SHP77 (cell line): ENCODE results near the gene FBXO34.
"Not testable (repeated sequence)": the region's sequence is repeated elsewhere in the genome, so short reads cannot be mapped to it uniquely, and the experiment has no call there.

Experiments used
- DNase-seq, 2 experiments: peaks; one replicate each; lab custom pipeline; 2025; lab: John Stamatoyannopoulos, UW

FBXO34 gene

DNA sequence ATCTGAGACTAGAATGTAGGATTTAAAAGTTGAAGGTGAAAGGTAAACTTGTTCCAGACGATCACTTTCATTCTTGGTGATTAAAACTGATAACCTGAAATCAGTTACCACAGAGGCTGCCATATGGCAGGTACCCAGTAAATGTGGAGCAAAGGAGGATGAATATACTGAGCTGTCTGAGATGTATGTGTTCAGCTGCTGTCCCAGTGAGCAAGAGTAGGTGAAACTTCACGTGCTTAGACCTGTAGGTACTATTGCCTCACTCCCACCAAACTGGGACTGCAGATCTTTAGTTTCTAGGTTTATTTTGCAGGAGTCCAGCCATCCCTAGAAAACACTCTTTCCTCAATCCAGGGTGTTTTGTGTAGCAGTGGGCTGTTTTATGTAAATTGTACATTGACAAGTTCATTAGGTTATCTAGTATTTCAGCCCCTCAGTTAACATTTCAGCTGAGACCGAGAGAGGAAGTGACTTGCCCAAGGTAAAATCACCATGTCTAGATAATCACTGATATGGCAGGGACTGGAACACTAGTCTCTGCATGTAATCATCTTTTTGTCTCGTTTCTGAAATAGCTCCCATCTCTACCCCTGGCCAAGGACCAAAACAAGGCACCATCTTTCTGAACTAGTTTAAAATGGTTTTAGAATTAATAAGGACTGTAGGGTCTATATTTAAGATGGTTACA, 77.7 kb downstream of the FBXO34 start:
- DNase-seq = no peak

DNA sequence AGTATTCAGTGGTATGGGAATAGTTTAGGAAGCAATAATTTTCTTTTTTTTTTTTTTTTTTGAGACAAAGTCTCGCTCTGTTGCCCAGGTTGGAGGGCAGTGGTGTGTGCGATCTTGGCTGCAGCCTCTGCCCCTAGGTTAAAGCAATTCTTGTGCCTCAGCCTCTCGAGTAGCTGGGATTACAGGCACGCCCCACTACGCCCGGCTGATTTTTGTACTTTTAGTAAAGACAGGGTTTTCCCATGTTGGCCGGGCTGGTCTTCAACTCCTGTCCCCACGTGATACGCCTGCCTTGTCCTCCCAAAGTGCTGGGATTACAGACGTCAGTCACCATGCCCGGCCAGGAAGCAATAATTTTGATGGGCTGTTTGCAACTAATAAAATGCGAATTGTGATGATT, 78.3 kb downstream of the FBXO34 start:
- no peak for DNase-seq

DNA sequence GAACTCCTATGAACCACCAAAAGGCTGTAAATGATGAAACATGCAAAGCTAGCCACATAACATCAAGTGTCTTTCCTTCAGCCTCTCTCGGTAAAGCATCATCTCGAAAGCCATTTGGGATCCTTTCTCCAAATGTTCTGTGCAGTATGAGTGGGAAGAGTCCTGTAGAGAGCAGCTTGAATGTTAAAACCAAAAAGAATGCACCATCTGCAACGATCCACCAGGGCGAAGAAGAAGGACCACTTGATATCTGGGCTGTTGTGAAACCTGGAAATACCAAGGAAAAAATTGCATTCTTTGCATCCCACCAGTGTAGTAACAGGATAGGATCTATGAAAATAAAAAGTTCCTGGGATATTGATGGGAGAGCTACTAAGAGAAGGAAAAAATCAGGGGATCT, 79.2 kb downstream of the FBXO34 start:
- DNase-seq = no peak

DNA sequence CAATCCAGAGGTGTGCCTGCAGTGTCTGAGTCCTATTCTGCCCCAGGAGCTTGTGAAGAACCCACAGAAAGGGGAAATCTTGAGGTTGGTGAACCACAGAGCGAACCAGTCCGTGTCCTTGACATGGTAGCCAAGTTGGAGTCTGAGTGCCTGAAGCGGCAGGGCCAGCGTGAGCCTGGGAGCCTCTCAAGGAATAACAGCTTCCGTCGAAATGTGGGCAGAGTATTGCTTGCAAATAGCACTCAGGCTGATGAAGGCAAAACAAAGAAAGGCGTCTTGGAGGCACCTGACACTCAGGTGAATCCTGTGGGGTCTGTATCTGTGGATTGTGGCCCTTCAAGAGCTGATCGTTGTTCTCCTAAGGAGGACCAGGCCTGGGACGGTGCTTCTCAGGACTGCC, 79.9 kb downstream of the FBXO34 start:
- DNase-seq = no peak

DNA sequence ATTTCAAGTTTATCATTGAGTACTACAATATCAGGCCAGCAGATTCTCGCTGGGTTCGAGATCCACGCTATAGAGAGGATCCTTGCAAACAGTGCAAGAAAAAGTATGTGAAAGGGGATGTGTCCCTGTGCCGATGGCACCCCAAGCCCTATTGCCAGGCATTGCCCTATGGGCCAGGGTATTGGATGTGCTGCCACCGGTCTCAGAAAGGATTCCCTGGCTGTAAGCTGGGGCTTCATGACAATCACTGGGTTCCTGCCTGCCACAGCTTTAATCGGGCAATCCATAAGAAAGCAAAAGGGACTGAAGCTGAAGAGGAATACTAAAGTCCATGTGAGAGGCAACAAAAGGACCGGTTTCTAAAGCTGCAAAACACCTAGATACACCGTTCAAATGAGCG, 81.0 kb downstream of the FBXO34 start:
- DNase-seq = no peak

DNA sequence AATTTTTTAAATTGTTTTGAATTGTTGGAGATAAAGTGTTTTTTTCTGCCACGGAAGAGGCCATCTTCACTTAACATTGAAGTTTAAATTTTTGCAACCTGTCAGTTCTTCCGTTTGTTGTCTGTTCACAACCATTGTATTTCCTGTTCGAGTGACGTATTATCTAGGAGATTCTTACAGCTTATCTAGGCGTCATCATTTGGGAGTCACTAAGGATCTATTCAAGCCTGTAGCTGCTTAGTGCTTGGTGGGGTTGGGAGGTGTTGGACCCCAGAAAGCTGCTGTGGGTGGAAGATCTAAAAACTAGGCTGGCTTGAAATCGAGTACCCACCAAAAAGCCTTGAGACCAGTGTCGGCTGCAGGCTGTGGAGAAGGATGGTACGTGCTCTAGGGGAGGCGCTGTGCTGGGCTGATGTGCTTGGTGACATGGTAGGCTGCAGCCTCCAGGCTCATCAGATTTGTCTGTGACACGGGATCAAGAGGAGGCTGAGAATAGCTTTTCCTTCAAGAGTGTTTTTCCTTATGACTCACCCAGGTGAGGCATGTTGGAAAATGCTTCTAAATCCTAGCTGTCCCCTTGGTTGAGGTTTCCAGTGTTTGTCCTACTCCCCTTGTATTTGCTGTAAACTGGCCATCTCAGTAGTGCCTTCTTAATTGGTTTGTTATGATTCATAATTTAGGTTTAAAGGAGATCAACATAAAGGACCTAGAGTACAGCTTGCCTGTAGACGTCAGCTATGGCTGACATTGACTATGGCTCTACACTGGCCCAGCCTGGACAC, 82.7 kb downstream of the FBXO34 start:
- DNase-seq = no peak

DNA sequence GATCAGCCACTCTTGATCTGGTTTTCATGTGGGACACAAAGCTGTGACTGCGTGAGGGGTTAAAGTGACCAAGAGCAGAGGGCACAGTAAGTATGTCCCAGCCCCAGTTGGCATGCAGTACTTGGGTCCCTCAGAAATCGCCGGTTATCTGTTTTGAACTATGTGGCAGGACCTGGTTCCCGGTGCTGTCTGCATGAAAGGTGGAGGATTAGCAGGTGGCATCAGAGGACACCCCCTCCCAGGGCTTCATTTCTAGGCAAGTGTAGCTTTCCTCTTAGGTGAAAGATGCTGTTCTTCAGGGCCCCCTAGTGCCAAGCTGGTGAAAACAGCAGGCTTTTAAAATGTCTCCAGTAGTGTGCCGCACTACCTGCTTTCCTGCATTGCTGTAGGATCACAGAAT, 83.3 kb downstream of the FBXO34 start:
- peak; percentile 76 to 88 for DNase-seq

DNA sequence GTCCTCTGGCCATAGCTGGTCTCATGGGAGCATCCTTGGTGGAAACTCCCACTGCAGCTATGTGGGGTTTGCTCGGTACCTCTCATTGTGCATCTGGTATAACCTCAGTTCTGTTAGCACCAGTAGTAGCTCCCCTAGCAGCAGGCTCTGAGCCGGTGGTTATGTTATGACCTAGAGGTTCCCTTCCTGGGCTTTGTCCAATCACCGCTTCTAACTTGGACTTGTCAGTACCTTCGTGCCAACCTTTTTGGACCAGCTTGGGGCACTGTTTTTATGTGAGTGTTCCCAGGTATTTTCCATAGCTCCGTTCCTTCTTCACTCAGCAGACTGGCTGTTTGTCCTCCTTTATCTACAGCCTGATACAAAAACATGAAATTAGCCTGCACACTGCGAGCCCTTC, 84.7 kb downstream of the FBXO34 start:
- DNase-seq = no peak

DNA sequence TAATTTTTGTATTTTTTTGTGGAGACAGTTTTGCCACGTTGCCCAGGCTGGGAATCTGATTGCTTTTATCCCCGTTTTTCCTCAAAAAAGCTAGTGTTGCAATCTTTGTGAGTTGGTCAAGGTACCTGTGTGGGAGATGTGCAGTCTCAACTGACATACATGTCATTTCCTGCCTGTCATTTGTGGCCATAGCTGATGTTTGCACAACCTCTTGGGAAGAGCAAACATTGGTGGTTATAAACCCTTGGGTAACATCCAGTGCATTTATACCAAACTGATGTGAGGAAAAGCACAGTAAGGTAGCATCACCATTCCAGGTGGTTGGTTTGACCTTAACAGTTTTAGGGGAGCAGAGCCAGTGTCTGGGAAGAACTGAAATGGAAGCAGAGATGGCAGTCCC, 85.7 kb downstream of the FBXO34 start:
- peak; percentile 73 to 77 for DNase-seq

DNA sequence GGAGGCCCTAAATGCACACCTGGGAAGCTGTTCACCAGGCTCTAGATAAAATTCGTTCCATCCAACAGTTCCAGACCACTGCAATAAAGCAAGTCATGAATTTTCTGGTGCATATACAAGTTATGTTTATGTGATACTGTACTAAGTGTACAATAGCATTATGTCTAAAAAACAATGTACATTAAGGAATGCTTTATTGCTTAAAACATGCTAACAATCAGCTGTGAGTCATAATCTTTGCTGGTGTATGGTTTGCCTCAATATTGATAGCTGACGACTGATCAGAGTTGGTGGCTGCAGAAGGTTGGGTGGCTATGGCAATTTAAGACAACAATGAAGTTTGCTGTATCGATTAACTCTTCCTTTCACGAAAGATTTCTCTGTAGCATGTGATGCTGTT, 88.1 kb downstream of the FBXO34 start:
- DNase-seq = no peak

DNA sequence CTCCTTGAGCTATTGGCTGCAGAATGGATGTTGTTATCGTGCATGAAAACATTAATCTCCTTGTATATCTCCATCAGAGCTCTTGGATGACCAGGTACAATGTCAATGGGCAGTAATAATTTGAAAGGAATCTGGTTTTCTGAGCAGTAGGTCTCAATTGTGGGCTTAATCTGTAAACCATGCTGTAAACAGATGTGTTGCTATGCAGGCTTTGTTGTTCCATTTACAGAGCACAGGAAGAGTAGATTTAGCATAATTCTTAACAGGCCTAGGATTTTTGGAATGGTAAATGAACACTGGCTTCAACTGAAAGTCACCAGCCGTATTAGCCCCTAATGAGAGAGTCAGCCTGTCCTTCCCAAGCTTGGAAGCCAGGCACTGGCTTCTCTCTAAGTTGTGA, 90.0 kb downstream of the FBXO34 start:
- no peak for DNase-seq

DNA sequence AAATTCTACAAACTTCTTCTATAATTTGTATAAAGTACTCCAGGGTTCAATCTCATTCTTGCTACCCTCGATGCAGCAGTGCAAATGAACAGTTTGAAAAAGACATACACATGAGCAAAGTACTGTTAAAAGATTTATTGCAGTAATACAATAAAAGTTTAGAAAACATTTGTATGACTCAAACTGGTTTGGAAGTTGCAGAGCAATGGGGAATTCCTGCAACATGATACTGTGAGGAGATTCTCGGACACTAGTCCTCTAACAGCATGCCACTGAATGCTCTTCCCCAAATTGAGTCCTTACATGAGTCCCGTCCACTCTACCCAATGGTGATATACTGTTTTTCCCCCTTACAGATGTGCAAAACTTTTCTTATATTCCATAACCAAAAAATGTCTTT, 95.0 kb downstream of the FBXO34 start:
- DNase-seq = no peak

DNA sequence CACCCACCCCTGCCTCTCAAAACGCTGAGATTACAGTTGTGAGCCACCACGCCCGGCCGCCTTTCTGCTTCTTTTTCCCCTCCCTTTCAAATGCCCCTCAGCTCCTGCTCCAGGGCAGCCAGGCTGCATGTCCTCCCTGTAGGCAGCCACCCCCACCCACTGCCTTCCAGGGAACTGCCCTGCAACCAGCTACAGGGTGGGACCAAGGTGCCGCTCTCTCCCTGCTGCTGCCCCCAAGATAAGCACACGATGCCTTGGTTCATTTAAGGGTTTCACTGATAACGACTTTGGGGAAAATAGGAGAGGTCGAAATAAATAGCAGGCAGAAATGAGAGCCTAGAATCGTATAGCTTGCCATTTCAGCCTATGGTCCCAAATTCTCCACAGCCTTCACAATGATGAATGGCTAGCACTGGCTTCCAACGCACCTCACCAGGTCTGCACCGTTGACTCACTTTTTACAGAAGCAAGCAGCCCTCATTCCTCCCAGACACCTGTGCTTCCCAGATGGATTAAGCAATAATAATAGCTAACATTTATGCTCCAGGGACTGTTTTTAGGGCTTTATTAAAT, 99.7 kb downstream of the FBXO34 start:
- no peak for DNase-seq

DNA sequence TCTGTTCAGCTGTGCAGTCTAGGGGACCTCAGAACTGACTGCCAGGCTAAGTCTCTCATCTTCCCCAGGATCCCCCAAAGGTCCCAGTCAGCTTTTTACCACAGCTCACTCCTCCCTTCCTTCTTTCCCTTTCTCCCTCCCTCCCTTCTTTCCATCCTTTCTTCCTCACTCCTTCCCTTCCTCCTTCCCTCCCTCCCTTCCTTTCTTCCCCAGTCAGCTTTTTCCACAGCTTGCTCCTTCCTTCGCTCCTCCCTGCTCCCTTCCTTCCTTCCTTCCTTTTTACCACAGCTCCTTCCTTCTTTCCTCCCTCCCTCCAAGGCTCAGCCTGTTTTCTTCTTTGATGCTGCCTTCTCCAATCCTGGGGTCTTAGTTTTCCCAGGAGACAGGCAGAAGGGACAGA, 101.2 kb downstream of the FBXO34 start:
- DNase-seq = no peak

DNA sequence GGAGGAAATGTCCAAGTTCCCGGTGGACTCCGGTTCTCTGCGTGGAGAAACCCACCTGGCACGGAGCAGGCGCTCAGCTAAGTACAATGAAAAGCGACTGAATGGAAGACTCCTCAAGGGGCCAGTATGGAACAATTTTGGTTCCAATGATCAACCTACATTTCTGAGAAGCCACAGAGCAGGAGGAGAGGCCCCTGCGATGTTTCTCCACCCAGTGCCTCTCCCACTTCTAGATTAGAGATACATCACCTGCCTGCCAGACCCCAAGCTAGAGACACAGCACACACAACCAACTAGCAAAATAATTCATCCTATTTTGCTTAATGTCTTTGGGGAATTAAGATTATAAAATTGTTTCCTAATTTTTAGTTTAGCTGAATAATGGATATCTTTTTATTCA, 101.6 kb downstream of the FBXO34 start:
- no peak for DNase-seq

DNA sequence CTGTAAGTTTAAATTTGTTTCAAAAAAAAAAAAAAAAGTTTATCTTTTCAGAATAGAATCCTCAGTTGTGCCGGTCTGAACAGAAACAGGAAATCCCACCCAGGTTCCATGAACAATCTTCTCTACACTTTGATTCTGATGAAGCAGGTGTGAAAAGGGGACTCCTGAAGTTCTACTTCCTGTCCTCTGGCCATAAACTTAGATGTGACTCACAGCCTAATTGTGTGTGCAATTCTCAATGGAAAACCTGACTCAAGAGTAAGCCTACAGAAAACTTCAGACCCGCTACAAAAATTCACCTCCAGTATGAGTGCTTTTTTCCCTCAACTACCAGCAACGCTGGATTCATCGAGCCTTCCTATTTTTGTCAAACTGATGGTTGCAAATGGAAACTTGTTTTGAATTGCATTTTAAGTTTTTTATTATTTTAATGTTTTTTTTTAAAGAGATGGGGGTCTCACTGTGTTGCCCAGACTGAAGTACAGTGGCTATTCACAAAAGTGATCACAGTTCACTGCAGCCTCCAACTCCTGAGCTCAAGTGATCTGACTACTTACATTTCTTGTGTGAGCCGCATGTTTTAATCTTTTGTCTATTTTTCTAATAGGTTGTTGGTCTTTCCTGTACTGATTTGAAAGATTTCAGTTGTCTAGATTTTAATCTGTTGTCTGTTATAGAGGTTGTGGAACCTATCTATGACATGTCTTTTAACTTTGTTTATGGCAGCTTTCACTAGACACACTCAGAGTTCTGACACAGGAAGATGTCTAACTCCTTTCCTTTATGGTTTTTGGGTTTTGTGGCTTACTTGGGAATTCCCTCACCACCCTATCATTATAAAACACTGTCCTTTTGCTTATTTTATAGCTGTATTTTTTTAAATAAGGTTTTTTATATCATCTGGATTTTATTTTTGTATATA, 102.8 kb downstream of the FBXO34 start:
- DNase-seq = no peak

DNA sequence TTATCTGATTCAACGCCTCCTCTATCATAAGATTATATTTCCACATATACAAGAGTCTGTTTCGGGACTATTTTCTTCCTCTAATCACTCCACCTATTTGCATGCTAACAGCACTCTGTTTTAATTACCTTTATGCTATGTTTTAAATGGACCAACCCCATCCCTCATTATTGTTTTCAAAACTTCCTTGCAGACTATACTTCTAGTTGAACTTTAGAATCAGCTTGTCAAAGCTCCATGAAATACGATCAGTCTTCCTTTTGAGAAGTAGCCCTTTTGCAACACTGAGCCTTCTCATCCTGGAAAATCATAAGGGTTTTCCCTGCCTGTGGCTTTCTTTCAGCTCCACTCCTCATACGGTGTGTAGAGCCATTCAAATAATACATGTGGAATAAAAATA, 103.5 kb downstream of the FBXO34 start:
- no peak for DNase-seq

DNA sequence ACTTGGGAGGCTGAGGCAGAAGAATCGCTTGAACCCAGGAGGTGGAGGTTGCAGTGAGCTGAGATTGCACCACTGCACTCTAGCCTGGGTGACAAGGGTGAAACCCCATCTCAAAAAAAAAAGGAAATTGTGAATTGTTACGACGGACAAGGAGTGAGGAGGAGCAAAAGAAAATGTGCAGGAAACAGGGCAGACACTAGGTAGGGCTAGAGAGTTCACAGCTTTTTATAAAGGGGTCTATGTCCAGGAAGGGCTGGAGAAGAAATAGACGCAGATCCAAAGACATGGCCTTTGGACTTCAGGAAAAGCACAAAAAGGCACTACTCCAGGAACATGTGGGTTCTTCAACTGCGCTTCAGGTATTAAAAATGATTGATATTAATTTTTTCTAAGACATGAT, 106.0 kb downstream of the FBXO34 start:
- no peak for DNase-seq

DNA sequence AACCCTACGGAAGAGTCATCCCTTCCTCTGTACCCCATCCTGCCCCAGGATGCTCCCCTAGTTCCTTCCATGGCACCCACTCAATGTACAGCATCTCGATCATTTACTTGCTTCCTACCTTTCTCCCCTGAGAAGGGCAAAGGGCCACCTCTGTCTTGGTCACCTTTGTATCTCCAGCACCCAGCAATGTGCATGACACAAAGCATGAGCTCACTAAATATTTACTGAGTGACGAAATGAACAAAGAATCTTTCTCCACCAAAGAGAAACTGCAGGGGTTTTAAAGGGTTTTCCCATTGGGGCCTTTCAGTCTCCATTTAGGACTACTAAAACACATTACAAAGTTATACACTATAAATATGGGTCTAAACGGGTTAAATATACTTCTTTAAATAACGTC, 109.8 kb downstream of the FBXO34 start:
- DNase-seq = no peak

DNA sequence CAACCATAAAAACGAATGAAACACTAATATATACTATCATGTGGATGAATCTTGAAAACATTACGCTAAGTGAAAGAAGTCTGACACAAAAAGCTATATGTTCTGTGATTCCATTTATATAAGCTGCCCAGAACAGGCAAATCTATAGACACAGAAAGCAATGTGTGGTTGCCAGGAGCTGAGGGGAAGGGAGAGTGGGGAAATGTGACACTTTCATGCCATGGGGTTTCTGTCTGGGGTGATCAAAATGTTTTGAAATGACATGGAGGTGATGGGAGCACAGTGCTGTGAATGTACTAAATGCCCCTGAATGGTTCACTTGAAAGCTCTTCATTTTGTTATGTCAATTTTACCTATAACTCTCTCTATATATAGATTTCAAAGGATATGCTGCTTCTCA, 110.3 kb downstream of the FBXO34 start:
- no peak for DNase-seq

DNA sequence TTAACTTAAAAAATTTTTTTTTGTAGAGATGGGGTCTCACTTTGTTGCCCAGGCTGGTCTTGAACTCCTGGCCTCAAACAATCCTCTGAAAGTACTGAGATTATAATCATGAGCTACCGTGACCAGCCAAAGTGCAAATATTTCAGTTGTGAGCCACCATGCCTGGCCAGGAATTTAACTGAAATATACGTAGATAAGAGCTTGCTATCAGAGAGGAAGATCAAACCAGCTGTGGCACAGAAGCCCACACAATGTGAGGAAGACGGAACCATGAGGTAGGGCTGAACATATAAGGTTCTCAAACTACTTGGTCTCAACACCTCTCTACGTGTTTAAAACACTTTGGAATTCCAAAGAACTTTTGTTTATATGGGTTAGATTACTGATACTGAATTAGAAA, 111.3 kb downstream of the FBXO34 start:
- DNase-seq = no peak

DNA sequence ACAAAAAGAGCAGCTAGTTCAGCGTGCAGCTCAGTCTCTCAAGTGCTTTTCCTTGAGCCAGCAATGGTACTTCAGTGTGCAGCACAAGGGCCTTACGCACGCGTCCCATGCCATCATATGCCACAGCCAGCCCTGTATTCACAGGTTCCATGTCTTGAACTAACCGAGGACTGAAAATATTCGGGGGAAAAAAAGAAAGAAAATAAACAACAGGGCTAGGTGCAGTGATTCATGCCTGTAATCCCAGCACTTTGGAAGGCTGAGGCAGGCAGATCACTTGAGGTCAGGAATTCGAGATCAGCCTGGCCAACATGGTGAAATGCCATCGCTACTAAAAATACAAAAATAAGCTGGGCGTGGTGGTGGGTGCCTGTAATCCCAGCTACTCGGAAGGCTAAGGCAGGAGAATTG, 111.8 kb downstream of the FBXO34 start:
- DNase-seq = not testable (repeated sequence)
